ENCODE measurements around the gene BRS3.
A peak's percentile ranks its signal among the peaks of the same experiment; 100 is the strongest.

BRS3 gene

DNA sequence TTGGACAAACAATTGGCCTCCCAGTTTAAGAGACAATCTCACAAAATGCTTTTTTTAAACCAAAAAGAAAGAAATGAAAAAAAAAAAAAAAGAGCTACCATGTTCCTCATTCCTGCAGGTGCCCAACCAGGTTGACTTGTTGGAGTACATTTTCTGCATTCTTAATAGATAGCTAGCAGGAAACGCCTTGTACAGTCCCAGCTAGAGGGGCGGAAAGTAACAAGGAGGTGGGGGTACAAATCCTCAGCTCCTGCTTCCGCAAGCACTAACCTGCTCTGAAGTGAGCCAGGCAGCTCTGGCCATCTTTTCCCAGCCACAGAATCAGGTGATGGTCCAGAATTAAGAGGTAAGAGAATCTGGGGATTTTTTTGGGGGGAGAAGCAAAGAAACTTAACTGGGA is 44.2 kb downstream of the BRS3 start, which contains the start of gene VGLL1:
VGLL1 (plus strand) TSS at position 265 of the 400 bp plus-strand sequence. CDS start 3,806 bp downstream, outside the sequence.
- Histone ChIP-seq H2BK120ac (ENCODE audit: low read depth, low read length) (no peak within 1 kb of the TSS), H3K79me1 (ENCODE audit: low read length) (no peaks in the 10 kb centered on the region), H3K4ac (ENCODE audit: low read depth, low read length) (no peak within 1 kb of the TSS), H3K4me2 (ENCODE audit: low read length) (no peak within 1 kb of the TSS), H3K79me2 (ENCODE audit: control insufficient read depth, insufficient read depth, low read length) (no peaks in the 10 kb centered on the region), H3K27me3 (ENCODE audit: insufficient read depth, low read length, poor library complexity) (no peaks in the 10 kb centered on the region), H4K5ac (ENCODE audit: low read length) (no peak within 1 kb of the TSS), H3K27ac (ENCODE audit: low read depth, low read length) (no peak within 1 kb of the TSS), H2BK15ac (replicated peaks; ENCODE audit: low read depth) (no peak within 1 kb of the TSS), H3K9ac (ENCODE audit: low read length) (no peak within 1 kb of the TSS), H3K23ac (ENCODE audit: low read length) (no peak within 1 kb of the TSS), H2AK5ac (ENCODE audit: low read length) (no peak within 1 kb of the TSS), H3K36me3 (ENCODE audit: control insufficient read depth, insufficient read depth, low read length) (no peaks in the 10 kb centered on the region), H3K18ac (ENCODE audit: low read length) (no peak within 1 kb of the TSS), H3K4me3 (ENCODE audit: low read length) (no peak within 1 kb of the TSS), H2BK5ac (ENCODE audit: low read length) (no peak within 1 kb of the TSS), H3K56ac (ENCODE audit: low read length) (no peak within 1 kb of the TSS), H3K4me1 (ENCODE audit: control insufficient read depth, low read depth, low read length) (no peaks in the 10 kb centered on the region), H4K8ac (ENCODE audit: low read depth, low read length) (no peak within 1 kb of the TSS)
- no CpG with 5 or more reads among the region's 3 CpGs for WGBS (ENCODE audit: extremely low coverage, insufficient coverage, low lambda C conversion rate)
- DNase-seq = no peak

DNA sequence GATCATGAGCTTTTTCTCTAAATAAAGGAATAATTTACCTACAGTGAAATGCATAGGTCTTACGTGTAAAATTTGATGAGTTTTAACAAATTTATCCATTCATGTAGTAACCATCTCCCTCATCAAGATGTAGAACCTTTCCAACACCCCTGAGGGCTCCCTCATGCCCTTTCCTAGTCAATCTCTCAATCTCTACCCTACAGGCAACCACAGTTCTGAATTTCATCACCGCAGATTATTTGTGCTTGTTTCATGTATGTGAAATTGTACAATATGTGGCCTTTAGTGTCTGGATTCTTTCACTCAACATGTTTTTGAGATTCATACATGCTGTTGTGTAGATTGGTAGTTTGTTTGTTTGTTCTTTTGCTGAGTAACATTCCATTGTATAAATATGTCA is 46.4 kb downstream of the BRS3 start:
- Histone ChIP-seq H3K56ac (ENCODE audit: low read length) (no peak overlapping the region), H3K79me1 (ENCODE audit: low read length) (no peaks in the 10 kb centered on the region), H3K27ac (ENCODE audit: low read depth, low read length) (no peak overlapping the region), H2BK120ac (ENCODE audit: low read depth, low read length) (no peak overlapping the region), H4K5ac (ENCODE audit: low read length) (no peak overlapping the region), H3K36me3 (ENCODE audit: control insufficient read depth, insufficient read depth, low read length) (no peaks in the 10 kb centered on the region), H2AK5ac (ENCODE audit: low read length) (no peak overlapping the region), H3K27me3 (ENCODE audit: insufficient read depth, low read length, poor library complexity) (no peaks in the 10 kb centered on the region), H3K4me3 (ENCODE audit: low read length) (no peak overlapping the region), H3K4me1 (ENCODE audit: control insufficient read depth, low read depth, low read length) (no peaks in the 10 kb centered on the region), H3K4ac (ENCODE audit: low read depth, low read length) (no peak overlapping the region), H4K8ac (ENCODE audit: low read depth, low read length) (no peak overlapping the region), H2BK5ac (ENCODE audit: low read length) (no peak overlapping the region), H3K4me2 (ENCODE audit: low read length) (no peak overlapping the region), H2BK15ac (replicated peaks; ENCODE audit: low read depth) (no peak overlapping the region), H3K79me2 (ENCODE audit: control insufficient read depth, insufficient read depth, low read length) (no peaks in the 10 kb centered on the region), H3K18ac (ENCODE audit: low read length) (no peak overlapping the region), H3K23ac (ENCODE audit: low read length) (no peak overlapping the region), H3K9ac (ENCODE audit: low read length) (no peak overlapping the region)
- no CpG with 5 or more reads among the region's 2 CpGs for WGBS (ENCODE audit: extremely low coverage, insufficient coverage, low lambda C conversion rate)
- DNase-seq = no peak

GRCh38 chrX:136538811-136539210 is 51.1 kb downstream of the BRS3 start:
- Histone ChIP-seq H3K23ac (ENCODE audit: low read length) (no peak overlapping the region), H4K8ac (ENCODE audit: low read depth, low read length) (no peak overlapping the region), H2BK120ac (ENCODE audit: low read depth, low read length) (no peak overlapping the region), H3K27ac (ENCODE audit: low read depth, low read length) (no peak overlapping the region), H3K4ac (ENCODE audit: low read depth, low read length) (no peak overlapping the region), H3K4me1 (ENCODE audit: control insufficient read depth, low read depth, low read length) (no peaks in the 10 kb centered on the region), H2AK5ac (ENCODE audit: low read length) (no peak overlapping the region), H2BK5ac (ENCODE audit: low read length) (no peak overlapping the region), H2BK15ac (replicated peaks; ENCODE audit: low read depth) (no peak overlapping the region), H3K4me3 (ENCODE audit: low read length) (no peak overlapping the region), H3K56ac (ENCODE audit: low read length) (no peak overlapping the region), H3K79me2 (ENCODE audit: control insufficient read depth, insufficient read depth, low read length) (no peaks in the 10 kb centered on the region), H3K27me3 (ENCODE audit: insufficient read depth, low read length, poor library complexity) (no peaks in the 10 kb centered on the region), H4K5ac (ENCODE audit: low read length) (no peak overlapping the region), H3K79me1 (ENCODE audit: low read length) (no peaks in the 10 kb centered on the region), H3K18ac (ENCODE audit: low read length) (no peak overlapping the region), H3K9ac (ENCODE audit: low read length) (no peak overlapping the region), H3K4me2 (ENCODE audit: low read length) (no peak overlapping the region), H3K36me3 (ENCODE audit: control insufficient read depth, insufficient read depth, low read length) (no peaks in the 10 kb centered on the region)
- no peak for DNase-seq
- no CpG with 5 or more reads among the region's 2 CpGs for WGBS (ENCODE audit: extremely low coverage, insufficient coverage, low lambda C conversion rate)

- H2AK5ac ChIP-seq (ENCODE audit: low read length) = no peak overlapping the region
- no peaks in the 10 kb centered on the region for H3K79me2 ChIP-seq (ENCODE audit: control insufficient read depth, insufficient read depth, low read length)
- no peak overlapping the region for H3K27ac ChIP-seq (ENCODE audit: low read depth, low read length)
- no peak overlapping the region for H2BK15ac ChIP-seq (replicated peaks; ENCODE audit: low read depth)
- H3K56ac ChIP-seq (ENCODE audit: low read length) = no peak overlapping the region
- WGBS (ENCODE audit: extremely low coverage, insufficient coverage, low lambda C conversion rate) = no CpG with 5 or more reads among the region's 5 CpGs
- DNase-seq = no peak
- H3K27me3 ChIP-seq (ENCODE audit: insufficient read depth, low read length, poor library complexity) = no peaks in the 10 kb centered on the region
- no peak overlapping the region for H2BK120ac ChIP-seq (ENCODE audit: low read depth, low read length)
- no peaks in the 10 kb centered on the region for H3K4me1 ChIP-seq (ENCODE audit: control insufficient read depth, low read depth, low read length)
- no peak overlapping the region for H3K4me2 ChIP-seq (ENCODE audit: low read length)
- no peak overlapping the region for H3K18ac ChIP-seq (ENCODE audit: low read length)
- H3K4me3 ChIP-seq (ENCODE audit: low read length) = no peak overlapping the region
- no peak overlapping the region for H3K4ac ChIP-seq (ENCODE audit: low read depth, low read length)
- no peak overlapping the region for H2BK5ac ChIP-seq (ENCODE audit: low read length)
- no peak overlapping the region for H4K8ac ChIP-seq (ENCODE audit: low read depth, low read length)
- no peak overlapping the region for H4K5ac ChIP-seq (ENCODE audit: low read length)
- no peak overlapping the region for H3K9ac ChIP-seq (ENCODE audit: low read length)
- H3K79me1 ChIP-seq (ENCODE audit: low read length) = no peaks in the 10 kb centered on the region
- H3K36me3 ChIP-seq (ENCODE audit: control insufficient read depth, insufficient read depth, low read length) = no peaks in the 10 kb centered on the region
- H3K23ac ChIP-seq (ENCODE audit: low read length) = no peak overlapping the region
Observed at GRCh38 chrX:136540226-136540625, 52.5 kb downstream of the BRS3 start.

DNA sequence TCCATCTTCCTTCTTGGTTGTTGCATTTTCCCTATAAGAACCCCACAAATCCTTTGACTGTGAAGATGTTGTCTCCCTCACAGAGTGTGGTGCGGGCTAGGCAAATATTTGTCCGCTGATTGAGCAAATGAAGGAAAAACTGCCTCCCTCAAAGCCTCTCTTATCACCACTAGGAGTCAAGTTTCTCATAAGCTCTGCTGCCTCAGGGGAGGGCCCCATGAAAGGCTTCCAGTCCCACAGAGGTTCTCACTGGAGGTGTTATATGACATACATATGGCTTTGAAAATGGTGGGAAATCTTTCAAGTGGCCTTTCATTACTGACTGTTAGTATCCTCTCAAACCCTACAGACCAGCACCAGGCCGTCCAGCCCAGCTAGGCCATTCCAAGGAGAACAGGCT is 53.5 kb downstream of the BRS3 start:
- Histone ChIP-seq H3K4me3 (ENCODE audit: low read length) (no peak overlapping the region), H3K18ac (ENCODE audit: low read length) (no peak overlapping the region), H2BK120ac (ENCODE audit: low read depth, low read length) (no peak overlapping the region), H4K5ac (ENCODE audit: low read length) (no peak overlapping the region), H2AK5ac (ENCODE audit: low read length) (no peak overlapping the region), H3K56ac (ENCODE audit: low read length) (no peak overlapping the region), H3K4me1 (ENCODE audit: control insufficient read depth, low read depth, low read length) (no peaks in the 10 kb centered on the region), H3K36me3 (ENCODE audit: control insufficient read depth, insufficient read depth, low read length) (no peaks in the 10 kb centered on the region), H3K79me2 (ENCODE audit: control insufficient read depth, insufficient read depth, low read length) (no peaks in the 10 kb centered on the region), H3K23ac (ENCODE audit: low read length) (no peak overlapping the region), H3K4me2 (ENCODE audit: low read length) (no peak overlapping the region), H3K27ac (ENCODE audit: low read depth, low read length) (no peak overlapping the region), H2BK5ac (ENCODE audit: low read length) (no peak overlapping the region), H4K8ac (ENCODE audit: low read depth, low read length) (no peak overlapping the region), H3K9ac (ENCODE audit: low read length) (no peak overlapping the region), H3K27me3 (ENCODE audit: insufficient read depth, low read length, poor library complexity) (no peaks in the 10 kb centered on the region), H3K79me1 (ENCODE audit: low read length) (no peaks in the 10 kb centered on the region), H3K4ac (ENCODE audit: low read depth, low read length) (no peak overlapping the region), H2BK15ac (replicated peaks; ENCODE audit: low read depth) (no peak overlapping the region)
- WGBS (ENCODE audit: extremely low coverage, insufficient coverage, low lambda C conversion rate) = no CpG with 5 or more reads among the region's 3 CpGs
- peak; percentile 16 for DNase-seq

- no peak overlapping the region for H3K18ac ChIP-seq (ENCODE audit: low read length)
- no peak overlapping the region for H2BK120ac ChIP-seq (ENCODE audit: low read depth, low read length)
- no peak overlapping the region for H4K8ac ChIP-seq (ENCODE audit: low read depth, low read length)
- no peaks in the 10 kb centered on the region for H3K79me2 ChIP-seq (ENCODE audit: control insufficient read depth, insufficient read depth, low read length)
- no peak overlapping the region for H3K4me3 ChIP-seq (ENCODE audit: low read length)
- WGBS (ENCODE audit: extremely low coverage, insufficient coverage, low lambda C conversion rate) = no CpG with 5 or more reads among the region's 7 CpGs
- H3K4ac ChIP-seq (ENCODE audit: low read depth, low read length) = no peak overlapping the region
- H2AK5ac ChIP-seq (ENCODE audit: low read length) = no peak overlapping the region
- no peak overlapping the region for H3K4me2 ChIP-seq (ENCODE audit: low read length)
- no peaks in the 10 kb centered on the region for H3K79me1 ChIP-seq (ENCODE audit: low read length)
- no peak overlapping the region for H3K23ac ChIP-seq (ENCODE audit: low read length)
- H4K5ac ChIP-seq (ENCODE audit: low read length) = no peak overlapping the region
- H2BK15ac ChIP-seq (replicated peaks; ENCODE audit: low read depth) = no peak overlapping the region
- no peak overlapping the region for H3K27ac ChIP-seq (ENCODE audit: low read depth, low read length)
- no peaks in the 10 kb centered on the region for H3K4me1 ChIP-seq (ENCODE audit: control insufficient read depth, low read depth, low read length)
- no peaks in the 10 kb centered on the region for H3K27me3 ChIP-seq (ENCODE audit: insufficient read depth, low read length, poor library complexity)
- H3K56ac ChIP-seq (ENCODE audit: low read length) = no peak overlapping the region
- H2BK5ac ChIP-seq (ENCODE audit: low read length) = no peak overlapping the region
- DNase-seq = no peak
- no peak overlapping the region for H3K9ac ChIP-seq (ENCODE audit: low read length)
- no peaks in the 10 kb centered on the region for H3K36me3 ChIP-seq (ENCODE audit: control insufficient read depth, insufficient read depth, low read length)
Observed at GRCh38 chrX:136542281-136542680, 54.5 kb downstream of the BRS3 start.
